Lower leg skin (tissue), 3 donors: ENCODE data around the gene CALB2.

Experiments
- CTCF ChIP-seq, 3 donors: fragments of 450-650 bp; IDR thresholded peaks; one replicate each; pipeline ENCODE4 v1.5.1; 2016; ENCODE audit warnings: antibody characterized with exemption in 3 of 3, mild to moderate bottlenecking in 3 of 3, moderate library complexity in 2 of 3
- POLR2A ChIP-seq, 2 donors: fragments of 450-650 bp; IDR thresholded peaks; one replicate each; pipeline ENCODE4 v1.6.1; 2016 to 2017; ENCODE audit warnings: antibody characterized with exemption in 2 of 2, mild to moderate bottlenecking in 1 of 2, moderate library complexity in 1 of 2

GRCh38 chr16:71429581-71429980, 71.1 kb downstream of the CALB2 start:
- TF ChIP-seq POLR2A (IDR thresholded peaks at IDR 0.05) (no peak), CTCF (IDR thresholded peaks at IDR 0.05) (no peak)
